GM19043 (cell line): ENCODE data around the gene SYDE2.
A peak's percentile ranks its signal among the peaks of the same experiment; 100 is the strongest.

Experiments
- ATAC-seq: cut with Tn5 transposase; IDR thresholded peaks from one replicate; pipeline ENCODE4 v1.9.1; 2021; ENCODE audit warnings: low read depth; ENCODE audit not compliant: unreplicated experiment

SYDE2 gene

DNA sequence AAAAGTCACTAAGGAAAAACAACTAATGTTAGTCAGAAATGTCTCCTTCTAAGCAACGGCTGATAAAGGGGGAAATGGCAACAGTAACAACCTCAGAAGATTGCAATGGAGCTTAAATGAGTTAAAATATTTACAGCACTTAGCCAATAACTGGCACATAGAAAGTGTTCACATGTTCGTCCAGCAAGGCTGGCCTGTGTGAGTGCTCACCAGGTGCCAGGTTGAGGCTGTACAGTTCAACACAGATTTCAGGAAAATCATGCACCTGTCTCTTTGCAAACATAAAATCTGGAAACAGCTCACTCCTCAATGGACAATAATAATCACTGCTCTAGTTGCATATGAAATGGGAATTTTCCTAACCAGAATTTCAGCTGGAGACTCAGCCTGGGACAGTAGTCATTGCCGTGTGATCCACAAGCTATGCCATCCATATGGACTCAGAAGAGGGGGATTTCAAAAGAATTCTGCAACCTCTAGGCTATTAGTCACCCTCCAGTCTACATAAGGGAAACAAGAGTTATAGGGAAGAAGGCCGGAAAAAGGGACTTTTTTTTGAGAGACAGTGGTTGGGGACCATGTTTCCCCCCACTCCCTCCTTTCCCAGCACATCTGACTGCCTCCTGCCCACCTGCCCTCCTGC lies 68.6 kb downstream of the SYDE2 start:
- ATAC-seq: no peak

GRCh38 chr1:85128316-85128715 lies 72.5 kb downstream of the SYDE2 start:
- no peak for ATAC-seq

- no peak for ATAC-seq
These were observed 74.9 kb downstream of the SYDE2 start for GRCh38 chr1:85125891-85126290.

DNA sequence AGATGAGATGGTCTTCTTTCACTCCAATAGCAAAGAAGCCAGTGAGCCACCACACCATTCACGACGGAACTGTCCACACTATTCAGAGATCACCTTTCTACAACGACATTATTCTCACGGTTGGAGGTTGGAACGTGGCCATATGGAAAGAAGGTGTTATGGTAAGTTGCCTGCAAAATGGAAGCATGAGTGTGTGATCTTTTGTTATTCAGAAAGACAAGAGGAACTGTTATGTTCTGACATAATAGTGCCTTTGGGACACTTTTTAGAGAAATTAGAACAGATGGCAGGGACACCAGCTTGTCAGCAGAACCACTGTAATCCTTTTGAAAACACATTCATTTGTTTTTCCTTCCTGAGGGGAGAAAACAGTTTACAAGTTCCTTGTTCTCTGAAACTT lies 76.7 kb downstream of the SYDE2 start:
- no peak for ATAC-seq

DNA sequence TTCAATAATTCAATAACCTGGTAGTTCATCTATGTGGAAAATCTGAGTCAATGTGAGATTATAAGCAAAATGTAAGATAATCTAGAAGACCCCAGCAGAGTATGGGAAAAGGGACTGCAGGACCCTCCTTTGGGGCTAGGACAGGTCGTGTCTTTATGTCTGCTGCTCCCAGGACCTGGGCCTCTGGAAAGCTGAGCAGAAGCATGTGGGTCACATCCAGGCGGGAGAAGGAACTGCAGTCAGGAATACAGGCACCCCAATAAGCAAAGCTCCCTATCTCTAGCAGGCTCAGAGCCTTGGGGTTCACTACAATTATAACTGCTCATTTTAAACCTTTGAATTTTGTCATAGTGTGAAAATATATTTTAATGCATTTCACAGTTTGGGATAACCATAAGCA lies 78.6 kb downstream of the SYDE2 start:
- ATAC-seq: no peak

- no peak for ATAC-seq
These were observed 79.1 kb downstream of the SYDE2 start for GRCh38 chr1:85121744-85122143.

- ATAC-seq: no peak
These were observed 82.1 kb downstream of the SYDE2 start for GRCh38 chr1:85118751-85119150.

- ATAC-seq: no peak
These were observed 84.0 kb downstream of the SYDE2 start for GRCh38 chr1:85116856-85117255.

DNA sequence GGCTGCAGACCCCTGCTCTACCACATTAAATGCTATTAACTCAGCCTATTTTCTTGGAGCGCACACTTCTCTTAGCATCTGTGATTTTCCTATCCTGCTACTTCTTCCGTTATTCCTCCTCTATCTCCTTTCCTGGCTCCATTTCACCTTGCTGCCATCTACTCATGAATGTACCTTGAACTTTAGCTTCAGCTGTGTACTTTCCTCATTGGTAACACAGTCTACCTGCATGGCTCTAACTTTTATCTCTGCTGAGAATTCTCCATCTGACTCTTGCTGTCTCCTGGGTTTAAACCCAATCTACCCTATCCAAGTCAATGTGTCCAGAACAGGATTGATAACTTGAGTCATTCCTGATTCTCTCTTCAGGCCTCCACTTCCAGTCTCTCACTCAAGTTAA lies 84.9 kb downstream of the SYDE2 start:
- ATAC-seq: no peak

GRCh38 chr1:85111695-85112094 lies 89.1 kb downstream of the SYDE2 start:
- no peak for ATAC-seq

DNA sequence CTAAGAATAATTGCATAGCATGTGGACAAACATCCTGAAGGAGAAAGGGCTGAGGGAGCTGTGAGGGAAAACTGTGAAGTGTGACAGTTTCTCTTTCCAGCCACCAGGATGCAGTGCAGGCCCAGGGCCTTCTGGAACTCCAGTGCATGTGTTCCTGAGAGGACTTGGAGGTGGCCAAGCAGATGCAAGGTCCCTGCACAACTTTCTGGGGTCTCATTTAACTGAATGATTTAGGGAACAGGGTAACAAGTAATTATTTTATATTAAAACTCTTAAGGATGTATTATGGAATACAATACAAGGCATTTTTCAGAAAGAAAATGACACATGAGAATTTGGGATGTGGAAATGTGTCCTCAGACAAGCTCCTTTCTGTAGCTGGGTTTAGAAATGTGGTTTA lies 91.3 kb downstream of the SYDE2 start:
- peak; percentile 86 for ATAC-seq
